Peyer's patch (tissue), 4 donors: ENCODE measurements around the gene PDCD1LG2. TPM values are rescaled to one million over a fixed set of nuclear protein-coding genes. Genes with fewer than 3 reads are reported as not detected.

Experiments
- DNase-seq, 3 donors: peaks; one replicate each; pipeline ENCODE4 v3.0.0-alpha.2; 2017 to 2019
- H3K27ac ChIP-seq, 4 donors: fragments of 200-600 bp; sonication (generic); one replicate each; pipeline ENCODE4 v1.5.1; 2016 to 2019
- H3K27me3 ChIP-seq, 2 donors: fragments of 200-600 bp; sonication (generic); one replicate each; pipeline ENCODE4 v1.5.1; 2019
- H3K36me3 ChIP-seq, 3 donors: fragments of 200-600 bp; sonication (generic); one replicate each; pipeline ENCODE4 v1.5.1; 2016 to 2019
- H3K4me1 ChIP-seq, 4 donors: fragments of 200-600 bp; sonication (generic); one replicate each; pipeline ENCODE4 v1.5.1; 2016 to 2019
- H3K4me3 ChIP-seq, 4 donors: fragments of 200-600 bp; sonication (generic); 1 replicate in 3 of 4; 2 replicates in 1 of 4; pipeline ENCODE4 v1.5.1; 2016 to 2019; ENCODE audit warnings: mild to moderate bottlenecking in 1 of 4
- H3K9me3 ChIP-seq, 4 donors: fragments of 200-600 bp; sonication (generic); one replicate each; pipeline ENCODE4 v1.5.1; 2016 to 2019; ENCODE audit warnings: mild to moderate bottlenecking in 1 of 4
- POLR2A ChIP-seq, 2 donors: fragments of 450-650 bp; IDR thresholded peaks; one replicate each; pipeline ENCODE4 v1.5.1; 2017; ENCODE audit warnings: antibody characterized with exemption in 2 of 2, mild to moderate bottlenecking in 2 of 2, moderate library complexity in 2 of 2
- total RNA-seq, 4 donors: library from RNA; depleted of rRNA; stranded (reverse); fragments of >200 nt; gene quantifications; one replicate each; pipeline ENCODE4 v1.1.0, GENCODE V29; 2016
- TF ChIP-seq, protein P1 (sequence below), 6 experiments: fragments of 450-650 bp in 4 of 6; fragments of 200-600 bp in 2 of 6; sonication (generic) in 1 of 6; IDR thresholded peaks; one replicate each; pipeline ENCODE4 v1.5.1; 2017 to 2019; ENCODE audit warnings: antibody characterized with exemption in 6 of 6, mild to moderate bottlenecking in 3 of 6, moderate library complexity in 1 of 6

Gene PDCD1LG2
- total RNA-seq, 4 donors from 2014 or later: 0.40 TPM; not detected in 3

DNA sequence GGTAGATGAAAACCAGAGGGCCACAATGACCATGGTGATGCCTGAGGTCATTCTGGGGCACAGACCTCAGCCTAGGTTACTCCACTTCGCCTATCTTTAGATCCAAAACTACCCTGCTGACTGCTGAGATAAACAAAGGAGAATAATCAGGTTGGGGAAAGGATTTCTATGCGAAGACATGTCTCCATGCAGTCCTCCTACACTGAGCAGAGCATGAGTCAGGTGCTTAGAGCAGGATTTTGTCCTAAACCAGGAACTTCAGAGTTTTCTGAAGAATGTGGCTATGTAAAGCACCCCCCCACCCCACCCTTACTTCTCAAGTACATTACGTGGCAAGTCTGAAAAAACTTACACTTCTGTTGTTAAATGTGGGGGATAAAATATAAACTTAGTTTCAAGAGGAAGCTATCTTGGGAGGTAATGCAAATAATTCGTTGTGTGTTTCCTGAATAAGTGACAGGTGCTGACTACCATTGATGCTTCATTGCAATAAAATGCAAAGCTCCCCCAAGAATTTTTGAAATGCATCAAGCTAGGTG lies 19.4 kb downstream of the PDCD1LG2 start:
- H3K27ac ChIP-seq: no peak overlapping the region
- H3K4me1 ChIP-seq: no peaks in the 10 kb centered on the region

DNA sequence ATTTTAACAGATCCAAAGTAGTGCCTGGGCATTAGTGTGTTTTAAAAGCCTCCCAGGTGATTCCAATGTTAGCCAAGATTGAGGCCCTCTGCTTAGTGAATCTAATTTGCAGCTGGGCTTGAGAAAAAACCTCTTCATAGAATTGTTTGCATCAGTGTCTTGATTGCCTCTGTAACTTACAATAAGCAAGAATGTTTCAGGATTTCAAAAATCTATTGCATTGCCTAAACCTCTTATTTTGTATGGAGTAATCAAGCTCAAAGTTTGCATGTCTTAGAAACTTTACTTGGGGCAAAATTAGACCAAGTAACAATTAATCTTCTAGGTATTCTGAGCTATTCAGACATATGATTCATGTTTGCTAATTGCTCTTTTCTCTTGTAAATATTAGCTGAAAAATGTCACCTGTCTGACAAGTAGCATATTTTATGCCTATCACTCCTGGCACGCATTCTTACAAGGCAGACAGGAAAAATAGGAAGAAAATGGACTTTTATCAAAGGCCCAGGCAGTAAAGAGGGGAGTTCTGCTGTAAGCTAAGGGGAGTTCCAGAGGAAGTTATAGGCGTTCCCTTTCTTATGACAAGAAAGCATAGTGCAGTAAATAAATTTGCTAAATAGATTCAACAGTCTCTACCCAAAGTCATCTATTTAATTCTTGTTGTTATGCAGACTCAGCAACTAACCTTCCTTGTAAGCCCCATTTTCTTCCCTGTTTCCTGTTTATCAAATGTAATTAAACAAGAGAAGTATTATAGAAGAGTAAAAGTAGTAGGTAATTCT lies 21.0 kb downstream of the PDCD1LG2 start:
- no peak overlapping the region for H3K4me3 ChIP-seq
- no peak for DNase-seq
- H3K9me3 ChIP-seq: no peaks in the 10 kb centered on the region
- H3K27ac ChIP-seq: no peak overlapping the region
- H3K4me1 ChIP-seq: no peaks in the 10 kb centered on the region
- TF ChIP-seq POLR2A (IDR thresholded peaks at IDR 0.05): no peak
- no peaks in the 10 kb centered on the region for H3K27me3 ChIP-seq
- H3K36me3 ChIP-seq: no peaks in the 10 kb centered on the region

More for the DNA sequence above, 19.4 kb downstream of the PDCD1LG2 start:
- no peak for TF ChIP-seq POLR2A (IDR thresholded peaks at IDR 0.05)
- TF ChIP-seq, protein P1, sequence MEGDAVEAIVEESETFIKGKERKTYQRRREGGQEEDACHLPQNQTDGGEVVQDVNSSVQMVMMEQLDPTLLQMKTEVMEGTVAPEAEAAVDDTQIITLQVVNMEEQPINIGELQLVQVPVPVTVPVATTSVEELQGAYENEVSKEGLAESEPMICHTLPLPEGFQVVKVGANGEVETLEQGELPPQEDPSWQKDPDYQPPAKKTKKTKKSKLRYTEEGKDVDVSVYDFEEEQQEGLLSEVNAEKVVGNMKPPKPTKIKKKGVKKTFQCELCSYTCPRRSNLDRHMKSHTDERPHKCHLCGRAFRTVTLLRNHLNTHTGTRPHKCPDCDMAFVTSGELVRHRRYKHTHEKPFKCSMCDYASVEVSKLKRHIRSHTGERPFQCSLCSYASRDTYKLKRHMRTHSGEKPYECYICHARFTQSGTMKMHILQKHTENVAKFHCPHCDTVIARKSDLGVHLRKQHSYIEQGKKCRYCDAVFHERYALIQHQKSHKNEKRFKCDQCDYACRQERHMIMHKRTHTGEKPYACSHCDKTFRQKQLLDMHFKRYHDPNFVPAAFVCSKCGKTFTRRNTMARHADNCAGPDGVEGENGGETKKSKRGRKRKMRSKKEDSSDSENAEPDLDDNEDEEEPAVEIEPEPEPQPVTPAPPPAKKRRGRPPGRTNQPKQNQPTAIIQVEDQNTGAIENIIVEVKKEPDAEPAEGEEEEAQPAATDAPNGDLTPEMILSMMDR (IDR thresholded peaks at IDR 0.05): no peak
- no peak for DNase-seq
- no peaks in the 10 kb centered on the region for H3K36me3 ChIP-seq
- no peak overlapping the region for H3K4me3 ChIP-seq
- no peaks in the 10 kb centered on the region for H3K9me3 ChIP-seq
- no peaks in the 10 kb centered on the region for H3K27me3 ChIP-seq

DNA sequence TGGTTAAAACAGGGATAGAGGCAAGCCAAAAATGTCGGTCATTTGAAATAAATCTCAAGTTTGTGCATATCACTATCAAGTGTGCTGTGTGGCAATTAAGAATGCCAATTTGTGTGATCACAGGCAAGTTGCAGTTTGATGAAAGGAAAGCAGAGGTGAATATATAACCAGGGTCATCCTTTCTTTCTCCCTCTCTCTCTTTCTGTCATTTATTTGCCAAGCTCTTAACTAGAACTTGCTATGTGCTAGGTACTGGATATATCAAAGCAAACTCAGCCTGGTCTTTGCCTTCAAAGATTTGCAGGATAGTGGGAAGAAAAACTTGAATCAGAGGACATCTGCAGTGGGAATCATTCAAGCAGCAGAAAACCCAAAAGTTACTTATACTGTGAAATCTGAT lies 22.0 kb downstream of the PDCD1LG2 start:
- H3K4me1 ChIP-seq: no peaks in the 10 kb centered on the region
- no peaks in the 10 kb centered on the region for H3K36me3 ChIP-seq
- no peaks in the 10 kb centered on the region for H3K9me3 ChIP-seq
- no peak for TF ChIP-seq POLR2A (IDR thresholded peaks at IDR 0.05)
- no peak overlapping the region for H3K4me3 ChIP-seq
- H3K27me3 ChIP-seq: no peaks in the 10 kb centered on the region
- no peak overlapping the region for H3K27ac ChIP-seq
- no peak for DNase-seq

DNA sequence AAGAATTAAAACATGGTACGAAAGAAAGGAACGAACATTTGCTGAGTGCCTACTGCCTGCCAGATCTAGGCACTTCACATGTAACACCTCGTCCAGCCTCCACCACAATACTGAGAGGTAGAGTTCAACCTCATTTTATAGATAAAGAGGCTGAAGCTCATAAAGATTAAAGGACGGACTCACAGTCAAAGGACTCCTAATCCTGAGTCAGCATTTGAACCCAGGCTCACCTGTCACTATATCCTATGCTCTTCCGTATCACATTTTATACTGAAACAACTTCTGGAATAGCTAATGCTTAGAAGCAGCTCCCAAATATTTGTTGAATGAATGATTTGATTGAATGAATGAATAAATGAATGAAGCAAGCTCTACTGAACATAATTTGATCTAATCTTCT lies 22.5 kb downstream of the PDCD1LG2 start:
- Histone ChIP-seq H3K27ac (no peak overlapping the region), H3K27me3 (no peaks in the 10 kb centered on the region), H3K36me3 (no peaks in the 10 kb centered on the region), H3K4me1 (no peaks in the 10 kb centered on the region), H3K9me3 (no peaks in the 10 kb centered on the region), H3K4me3 (no peak overlapping the region)
- TF ChIP-seq POLR2A (IDR thresholded peaks at IDR 0.05): no peak
- TF ChIP-seq, protein P1 (IDR thresholded peaks at IDR 0.05): no peak
- DNase-seq: no peak

DNA sequence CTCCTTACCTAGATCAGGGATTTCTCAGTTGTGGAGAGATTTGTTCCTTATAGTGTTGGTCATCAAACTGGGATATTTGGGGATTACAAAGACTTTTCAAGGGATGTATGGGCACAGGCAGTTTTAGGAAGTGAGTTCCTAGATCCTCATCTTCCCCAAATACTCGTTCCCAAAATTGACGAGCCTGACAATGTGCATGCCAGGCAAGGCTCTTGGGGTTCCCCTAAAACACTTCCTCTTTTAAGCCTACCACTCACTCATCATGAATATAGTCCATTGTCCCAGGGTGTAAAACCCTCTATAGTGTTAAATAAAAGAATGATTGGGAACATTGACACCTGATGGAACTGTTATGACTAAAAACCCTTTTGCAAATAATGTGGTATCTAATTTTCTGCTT lies 26.4 kb downstream of the PDCD1LG2 start:
- H3K9me3 ChIP-seq: no peaks in the 10 kb centered on the region
- TF ChIP-seq POLR2A (IDR thresholded peaks at IDR 0.05): no peak
- TF ChIP-seq, protein P1 (IDR thresholded peaks at IDR 0.05): no peak
- DNase-seq: no peak
- H3K27me3 ChIP-seq: no peaks in the 10 kb centered on the region
- H3K4me1 ChIP-seq: no peaks in the 10 kb centered on the region
- H3K27ac ChIP-seq: no peak overlapping the region
- H3K4me3 ChIP-seq: no peak overlapping the region
- H3K36me3 ChIP-seq: no peaks in the 10 kb centered on the region

DNA sequence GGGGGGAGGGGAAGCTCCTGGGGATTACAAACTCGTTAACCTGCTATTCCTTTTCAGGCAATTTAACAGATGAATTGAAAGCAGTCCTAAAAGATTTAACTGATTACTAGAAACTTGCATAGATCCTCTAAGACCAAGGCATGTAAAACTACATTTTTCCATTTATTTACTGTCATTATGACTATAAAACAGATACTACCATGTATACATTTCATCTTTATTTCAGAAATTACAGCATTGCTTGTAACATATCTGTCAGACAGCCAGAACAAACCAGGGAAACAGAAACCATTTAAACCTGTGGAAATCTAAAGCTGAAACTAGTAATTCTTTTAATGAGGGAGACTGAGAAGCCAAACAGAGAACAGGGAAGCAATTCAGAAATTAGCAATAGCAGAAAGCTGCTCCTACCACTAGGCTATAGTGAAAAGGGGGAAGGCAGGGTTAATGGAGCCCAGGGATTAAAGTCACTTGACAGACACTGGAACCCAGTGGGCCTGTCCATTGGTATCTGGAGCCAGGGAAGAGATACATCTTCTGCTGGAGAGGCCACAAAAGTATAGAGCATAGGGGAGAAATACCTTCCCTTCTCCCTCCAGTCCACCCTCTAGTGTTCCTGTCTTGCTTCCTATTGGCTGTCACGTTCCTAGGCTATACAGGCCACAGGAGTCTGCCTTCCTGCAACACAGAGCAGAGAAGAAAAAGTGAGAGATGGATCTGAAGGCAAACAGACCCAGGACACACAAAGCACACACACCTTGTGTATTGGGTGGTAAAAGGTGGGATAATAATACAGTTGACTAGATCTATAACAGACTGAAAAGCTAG lies 33.8 kb downstream of the PDCD1LG2 start:
- no peak for DNase-seq
- Histone ChIP-seq H3K27me3 (no peaks in the 10 kb centered on the region), H3K4me1 (no peaks in the 10 kb centered on the region), H3K36me3 (no peaks in the 10 kb centered on the region), H3K4me3 (no peak overlapping the region), H3K9me3 (no peaks in the 10 kb centered on the region), H3K27ac (no peak overlapping the region)
- TF ChIP-seq, protein P1 (IDR thresholded peaks at IDR 0.05): no peak
- no peak for TF ChIP-seq POLR2A (IDR thresholded peaks at IDR 0.05)
